A204.1 (cell line): ENCODE measurements around the gene EPB41.
"Not testable (repeated sequence)": the region's sequence is repeated elsewhere in the genome, so short reads cannot be mapped to it uniquely, and the experiment has no call there.

Experiments
- FAIRE-seq: peaks from 2 replicates; lab custom pipeline; 2012; peaks lifted over from hg19 to GRCh38; lab: Jason Lieb, UNC

Gene EPB41

DNA sequence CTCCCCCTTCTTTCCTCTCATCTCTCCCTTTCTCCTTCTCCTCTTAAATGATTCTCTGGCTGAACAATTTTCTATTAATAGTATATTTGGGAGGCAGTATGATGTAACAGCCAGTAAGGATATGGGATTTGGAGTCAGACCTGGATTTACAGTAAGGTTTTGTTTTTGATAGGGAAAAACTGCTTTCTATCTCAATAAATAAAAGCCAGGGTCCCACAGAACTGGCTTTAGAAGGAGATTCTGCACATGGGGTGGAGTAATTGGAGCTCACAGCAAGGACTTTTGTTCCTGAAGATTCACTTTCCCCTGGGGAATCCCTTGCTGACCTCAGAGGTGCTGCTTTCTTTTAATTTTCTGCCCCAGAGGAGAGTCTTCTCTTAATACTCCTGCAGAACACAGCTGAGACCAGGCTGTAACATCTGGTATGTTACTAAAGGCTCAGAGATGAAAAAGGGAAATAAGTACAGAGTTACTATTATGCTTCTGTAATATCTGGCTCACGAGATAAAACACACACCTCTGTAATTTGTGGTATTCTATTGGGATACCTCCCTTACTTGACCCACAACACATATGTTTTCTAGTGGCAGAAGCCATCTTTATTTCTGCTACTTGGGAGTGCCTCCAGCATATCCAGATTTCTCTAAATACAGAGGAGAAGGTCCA, 13.4 kb downstream of the EPB41 start:
- FAIRE-seq: no peak

GRCh38 chr1:28928314-28928941, 14.1 kb downstream of the EPB41 start:
- no peak for FAIRE-seq

GRCh38 chr1:28933277-28933676, 18.9 kb downstream of the EPB41 start:
- no peak for FAIRE-seq

- FAIRE-seq: no peak
Measured at GRCh38 chr1:28933918-28934317, 19.5 kb downstream of the EPB41 start.

GRCh38 chr1:28934676-28935075, 20.3 kb downstream of the EPB41 start:
- no peak for FAIRE-seq

- FAIRE-seq: no peak
Measured at GRCh38 chr1:28935293-28935692, 20.9 kb downstream of the EPB41 start.

GRCh38 chr1:28936094-28936493, 21.7 kb downstream of the EPB41 start:
- FAIRE-seq: no peak

- FAIRE-seq: no peak
Measured at GRCh38 chr1:28936528-28936927, 22.2 kb downstream of the EPB41 start.

GRCh38 chr1:28943581-28943980, 29.2 kb downstream of the EPB41 start:
- FAIRE-seq: not testable (repeated sequence)

- FAIRE-seq: no peak
Measured at GRCh38 chr1:28950006-28950405, 35.6 kb downstream of the EPB41 start.

GRCh38 chr1:28950449-28950848, 36.1 kb downstream of the EPB41 start:
- FAIRE-seq: no peak

GRCh38 chr1:28954126-28954726, 39.9 kb downstream of the EPB41 start:
- FAIRE-seq: no peak

- no peak for FAIRE-seq
Measured at GRCh38 chr1:28956038-28956464, 41.7 kb downstream of the EPB41 start.

GRCh38 chr1:28962114-28962831, 47.9 kb downstream of the EPB41 start:
- FAIRE-seq: not testable (repeated sequence)

DNA sequence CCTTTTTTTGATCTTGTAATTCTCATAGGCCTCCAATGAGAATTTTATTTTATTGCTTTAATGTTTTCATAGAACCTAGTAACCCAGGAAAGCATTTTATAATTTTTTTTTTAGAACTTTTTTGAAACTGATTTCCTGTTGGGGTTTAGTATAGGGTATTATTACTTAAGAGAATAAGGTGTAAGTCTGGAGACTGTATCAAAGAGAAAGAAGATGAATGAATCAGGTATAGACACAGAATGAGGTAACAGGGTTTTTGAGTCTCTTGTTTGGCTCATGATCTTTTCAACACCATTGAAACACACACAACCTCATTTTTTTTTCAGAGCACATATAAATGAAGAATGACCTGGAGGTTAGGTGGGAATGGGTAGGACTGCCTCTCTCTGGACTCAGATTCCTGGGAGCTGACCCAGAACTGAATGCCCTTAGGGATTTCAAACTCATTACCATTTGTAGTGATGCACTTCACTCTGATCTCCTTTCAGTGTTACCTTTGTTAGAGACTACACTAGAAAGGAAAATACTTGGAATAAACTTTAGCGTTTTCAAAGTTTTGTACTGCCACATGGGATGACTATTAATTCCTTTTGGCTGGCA, 51.0 kb downstream of the EPB41 start:
- FAIRE-seq: no peak

GRCh38 chr1:28966617-28967016, 52.2 kb downstream of the EPB41 start:
- no peak for FAIRE-seq

DNA sequence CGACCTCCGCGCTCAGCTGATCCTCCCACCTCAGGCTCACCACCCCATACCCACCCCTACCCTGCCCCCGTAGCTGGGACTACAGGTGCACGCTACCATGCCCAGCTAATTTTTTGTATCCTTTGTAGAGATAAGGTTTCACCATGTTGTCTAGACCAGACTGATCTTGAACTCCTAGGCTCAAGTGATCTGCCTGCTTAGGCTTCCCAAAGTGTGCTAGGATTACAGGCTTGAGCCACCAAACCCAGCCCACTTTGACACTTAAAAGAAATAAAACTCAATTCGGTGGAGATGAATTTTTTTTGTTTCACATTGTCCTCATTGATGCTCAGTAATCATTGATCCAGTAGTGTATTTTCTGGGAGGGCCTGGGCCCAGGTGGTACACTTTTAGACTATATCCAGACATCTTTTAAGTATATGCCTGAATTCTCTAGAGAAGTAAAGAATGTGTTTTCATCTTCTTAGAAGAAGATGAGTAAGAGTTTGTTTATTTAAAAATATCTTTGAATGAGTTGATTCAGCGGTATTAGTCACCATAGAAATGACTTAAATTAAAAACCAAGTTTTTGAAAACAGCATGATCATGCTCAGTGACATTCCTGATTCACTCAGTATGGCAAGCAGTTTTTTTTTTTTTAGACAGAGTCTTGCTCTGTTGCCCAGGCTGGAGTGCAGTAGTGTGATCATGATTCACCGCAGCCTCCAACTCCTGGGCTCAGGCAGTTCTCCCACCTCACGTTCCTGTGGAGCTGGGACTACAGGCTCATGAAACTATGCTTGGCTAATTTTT, 57.8 kb downstream of the EPB41 start:
- FAIRE-seq: no peak

DNA sequence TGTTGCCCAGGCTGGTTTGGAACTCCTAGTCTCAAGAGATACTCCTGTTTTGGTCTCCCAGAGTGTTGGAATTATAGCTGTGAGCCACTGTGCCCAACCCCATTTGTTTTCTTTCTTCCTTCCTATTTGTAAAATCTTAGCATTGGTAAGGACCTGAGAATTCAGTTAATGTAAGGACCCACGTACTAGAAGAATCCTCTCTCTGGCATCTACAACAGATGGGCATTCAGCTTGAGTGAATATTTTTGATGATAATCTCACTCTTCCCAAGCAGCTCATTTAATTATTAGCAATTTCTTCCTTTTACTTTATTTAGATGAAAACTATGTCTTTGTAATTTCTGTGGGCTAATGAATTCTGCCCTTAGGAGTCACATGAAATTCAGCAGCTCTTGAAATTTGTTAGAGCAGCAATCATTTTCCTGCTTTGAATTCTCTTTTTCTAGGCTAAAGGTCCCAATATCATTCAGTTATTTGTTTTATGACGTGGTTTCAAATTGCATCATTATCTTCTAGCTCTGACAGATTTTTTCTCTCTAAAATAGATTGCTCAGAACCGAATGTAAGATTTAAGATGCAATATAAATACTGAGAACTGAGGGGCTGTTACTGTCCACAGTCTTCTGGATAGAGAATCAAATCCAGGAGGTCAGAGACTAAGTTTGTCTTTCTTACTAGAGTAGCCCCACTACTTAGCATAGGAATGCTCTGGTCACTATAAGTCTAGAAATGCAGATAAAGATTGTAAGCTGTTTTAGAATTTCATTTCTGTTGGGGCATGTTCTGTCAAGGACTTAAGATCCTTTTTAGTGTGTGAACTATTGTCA, 59.4 kb downstream of the EPB41 start:
- FAIRE-seq: no peak

- no peak for FAIRE-seq
Measured at GRCh38 chr1:28974432-28974831, 60.1 kb downstream of the EPB41 start.

- no peak for FAIRE-seq
Measured at GRCh38 chr1:28976248-28976647, 61.9 kb downstream of the EPB41 start.

GRCh38 chr1:28981210-28981609, 66.8 kb downstream of the EPB41 start:
- no peak for FAIRE-seq
